Endothelial cell of umbilical vein (primary cell): ENCODE data around the gene UBE2D3. TPM values are rescaled to one million over a fixed set of nuclear protein-coding genes. Genes with fewer than 3 reads are reported as not detected.

ENCODE experiments used
- BruUV-seq: library from RNA; stranded (reverse); fragments of 400-500 nt; replicated peaks from 2 replicates; lab custom pipeline; 2021; lab: Mats Ljungman, UMichigan
- CTCF ChIA-PET: fragments of 300-600, 350-600 bp; sonication (Branson Sonifier 250); formaldehyde crosslinking; loops from one replicate; lab custom pipeline; 2021; ENCODE audit warnings: antibody characterized with exemption, inconsistent platforms; lab: Charles Lee
- POLR2A ChIA-PET: fragments of 300-600, 350-600 bp; sonication (Branson Sonifier 250); formaldehyde crosslinking; loops from one replicate; lab custom pipeline; 2021; ENCODE audit warnings: antibody characterized with exemption, inconsistent platforms; lab: Charles Lee
- DNase-seq: peaks from one replicate; pipeline ENCODE4 v3.0.0-alpha.2; 2011; ENCODE audit warnings: low read depth, low spot score
- FAIRE-seq: peaks from 2 replicates; lab custom pipeline; 2011; peaks lifted over from hg19 to GRCh38; lab: Jason Lieb, UNC
- H2AFZ ChIP-seq: 2 replicates; pipeline ENCODE4 v1.6.0; 2012; ENCODE audit warnings: low read depth, low read length, control low read depth, inconsistent platforms
- H3K27ac ChIP-seq: 2 replicates; pipeline ENCODE4 v1.5.1; 2011; ENCODE audit warnings: low read depth, mild to moderate bottlenecking, control low read depth, low read length, moderate library complexity; ENCODE audit not compliant: insufficient read depth
- H3K27me3 ChIP-seq, 2 experiments: 2 replicates each; pipeline versions ENCODE4 v1.6.0 to v1.6.1; 2011; ENCODE audit warnings: low read length in 2 of 2, mixed read lengths in 1 of 2; ENCODE audit not compliant: control insufficient read depth in 2 of 2, insufficient read depth in 2 of 2
- H3K36me3 ChIP-seq, 2 experiments: 2 replicates in 1 of 2; 3 replicates in 1 of 2; pipeline ENCODE4 v1.5.1; 2011; ENCODE audit warnings: low read length in 2 of 2, mild to moderate bottlenecking in 1 of 2, moderate library complexity in 1 of 2; ENCODE audit not compliant: control insufficient read depth in 2 of 2, insufficient read depth in 2 of 2; ENCODE audit errors: extremely low read depth in 1 of 2
- H3K4me1 ChIP-seq: 3 replicates; pipeline ENCODE4 v1.5.1; 2011; ENCODE audit warnings: mild to moderate bottlenecking, low read length; ENCODE audit not compliant: control insufficient read depth, insufficient read depth; ENCODE audit errors: extremely low read depth
- H3K4me2 ChIP-seq: 2 replicates; pipeline ENCODE4 v1.6.1; 2011; ENCODE audit warnings: low read length, control low read depth, mixed read lengths; ENCODE audit not compliant: insufficient read depth
- H3K4me3 ChIP-seq, 3 experiments: fragments of 200-600 bp in 1 of 3; sonication (generic), shearing (Covaris generic) in 1 of 3; replicated peaks in 1 of 3; 2 replicates each; pipeline ENCODE4 v1.5.1; 2011 to 2016; ENCODE audit warnings: control low read depth in 3 of 3, low read length in 3 of 3, mild to moderate bottlenecking in 2 of 3, inconsistent platforms in 1 of 3, low read depth in 1 of 3, moderate library complexity in 1 of 3; ENCODE audit not compliant: insufficient read depth in 1 of 3
- H3K79me2 ChIP-seq: 2 replicates; pipeline ENCODE4 v1.6.0; 2012; ENCODE audit warnings: low read length, inconsistent platforms; ENCODE audit not compliant: control insufficient read depth, insufficient read depth
- H3K9ac ChIP-seq: replicated peaks from 2 replicates; pipeline ENCODE3; 2011; ENCODE audit warnings: low read length, control low read depth; ENCODE audit not compliant: insufficient read depth; ENCODE audit errors: extremely low read depth
- H3K9me1 ChIP-seq: replicated peaks from 3 replicates; pipeline ENCODE4 v1.6.0; 2011; ENCODE audit warnings: mild to moderate bottlenecking, low read length; ENCODE audit not compliant: control insufficient read depth, insufficient read depth; ENCODE audit errors: extremely low read depth
- H3K9me3 ChIP-seq: replicated peaks from 2 replicates; pipeline ENCODE4 v1.5.1; 2012; ENCODE audit warnings: low read length, inconsistent platforms; ENCODE audit not compliant: control insufficient read depth, insufficient read depth
- H4K20me1 ChIP-seq: replicated peaks from 2 replicates; pipeline ENCODE3; 2011; ENCODE audit warnings: mild to moderate bottlenecking, low read length; ENCODE audit not compliant: control insufficient read depth, insufficient read depth; ENCODE audit errors: extremely low read depth
- CTCF ChIP-seq, 2 donors: IDR thresholded peaks; 1 replicate in 1 of 2; 2 replicates in 1 of 2; pipeline ENCODE4 v1.5.1; 2011; ENCODE audit warnings: low read length in 2 of 2, mild to moderate bottlenecking in 2 of 2, moderate library complexity in 2 of 2, control low read depth in 1 of 2, inconsistent platforms in 1 of 2, low read depth in 1 of 2; ENCODE audit not compliant: insufficient read depth in 1 of 2; ENCODE audit errors: extremely low read depth in 1 of 2
- EZH2 ChIP-seq: IDR thresholded peaks from 2 replicates; pipeline ENCODE4 v1.6.1; 2012; ENCODE audit warnings: borderline replicate concordance, low read depth, mild to moderate bottlenecking, moderate library complexity, low read length, inconsistent platforms; ENCODE audit not compliant: severe bottlenecking
- FOS ChIP-seq: IDR thresholded peaks from 2 replicates; pipeline ENCODE4 v1.6.1; 2011; ENCODE audit warnings: mild to moderate bottlenecking, low read length, moderate library complexity, borderline replicate concordance; ENCODE audit not compliant: insufficient read depth
- GATA2 ChIP-seq: IDR thresholded peaks from 2 replicates; pipeline ENCODE4 v1.7.0; 2011; ENCODE audit warnings: low read depth, mild to moderate bottlenecking, moderate library complexity, mixed read lengths, low read length; ENCODE audit not compliant: insufficient read length, insufficient read depth
- JUN ChIP-seq: IDR thresholded peaks from 2 replicates; pipeline ENCODE4 v1.6.1; 2011; ENCODE audit warnings: borderline replicate concordance, low read depth; ENCODE audit not compliant: insufficient read length, insufficient read depth
- MAX ChIP-seq: IDR thresholded peaks from 2 replicates; pipeline ENCODE4 v1.6.1; 2011; ENCODE audit not compliant: insufficient read depth, insufficient read length
- MYC ChIP-seq: IDR thresholded peaks from one replicate; pipeline ENCODE4 v1.6.1; 2011; ENCODE audit warnings: mild to moderate bottlenecking, low read depth, low read length
- POLR2A ChIP-seq: IDR thresholded peaks from 2 replicates; pipeline ENCODE4 v1.6.1; 2012; ENCODE audit warnings: low read depth, mild to moderate bottlenecking, control low read depth, low read length
- POLR2AphosphoS5 ChIP-seq: IDR thresholded peaks from 2 replicates; pipeline ENCODE4 v1.6.1; 2012; ENCODE audit warnings: low read depth, mild to moderate bottlenecking, control low read depth, low read length, moderate library complexity; ENCODE audit not compliant: insufficient read depth
- dilution Hi-C: fragments of 300-500 bp; cut with MboI; formaldehyde crosslinking; loops from one replicate; pipeline ENCODE4 v1.15.0; 2019; ENCODE audit warnings: low sequenced_read_pairs; ENCODE audit not compliant: extremely low pct_ligation_motif_present
- intact Hi-C: fragments of 100-400 bp; cut with micrococcal nuclease; formaldehyde crosslinking; loops from one replicate; pipeline ENCODE4 v1.10.0; 2022
- polyA plus RNA-seq, 4 experiments: library from polyadenylated mRNA; depleted of rRNA in 3 of 4; stranded (reverse) in 3 of 4; unstranded in 1 of 4; fragments of >200 nt; gene quantifications; 2 replicates each; pipeline versions ENCODE4 v1.2.1 to v1.2.3, GENCODE V29; 2011 to 2012; ENCODE audit warnings: missing spikeins in 1 of 4
- total RNA-seq: library from RNA; stranded (reverse); gene quantifications from 2 replicates; pipeline ENCODE4 v1.2.3, GENCODE V29; 2021

UBE2D3 gene
- total and polyA plus RNA-seq, 2 donors (not counting 3 experiments of a cell fraction or from before 2014, with no cell fraction given), result 279 to 399 TPM

GRCh38 chr4:102758241-102759160, 68.8 kb downstream of the UBE2D3 start:
- Histone ChIP-seq H4K20me1 (no peaks in the 10 kb centered on the region), H3K27me3 (peaks cover 0 to 2% of the 10 kb centered on the region in 2 experiments), H3K4me2 (no peak overlapping the region), H2AFZ (no peak overlapping the region), H3K9me1 (no peaks in the 10 kb centered on the region), H3K9ac (no peak overlapping the region), H3K9me3 (no peaks in the 10 kb centered on the region), H3K4me3 (no peak overlapping the region), H3K36me3 (no peaks in the 10 kb centered on the region), H3K4me1 (peaks cover 17% of the 10 kb centered on the region), H3K27ac (no peak overlapping the region), H3K79me2 (no peaks in the 10 kb centered on the region)
- TF ChIP-seq EZH2 (no peak), MYC (no peak), POLR2AphosphoS5 (no peak), JUN (no peak), FOS (no peak), CTCF (IDR thresholded peaks at IDR 0.05; ENCODE audit: extremely low read depth in 1 of 2, insufficient read depth in 1 of 2, low read depth in 1 of 2, low read length in 2 of 2) (no peak), POLR2A (no peak), GATA2 (no peak), MAX (no peak)
- CTCF ChIA-PET, result no interaction called here
- POLR2A ChIA-PET, result no interaction called here
- intact Hi-C loops (no loop called here), dilution Hi-C loops (no loop called here)
- FAIRE-seq (no peak), DNase-seq (no peak)
- BruUV-seq, result no TSS peak
